GM12873 (cell line): ENCODE results near the gene HIBADH.

ENCODE experiments used
- CTCF ChIP-seq: IDR thresholded peaks from 2 replicates; pipeline ENCODE4 v1.5.1; 2012; ENCODE audit warnings: low read depth, mild to moderate bottlenecking, moderate library complexity, low read length, control low read depth; ENCODE audit not compliant: insufficient read depth; ENCODE audit errors: missing control alignments

HIBADH gene

GRCh38 chr7:27564881-27565482 is 97.7 kb downstream of the HIBADH start:
- no peak for TF ChIP-seq CTCF

GRCh38 chr7:27560706-27561235 is 101.9 kb downstream of the HIBADH start:
- TF ChIP-seq CTCF, result no peak

- no peak for TF ChIP-seq CTCF
Observed at GRCh38 chr7:27555670-27556069, 107.0 kb downstream of the HIBADH start.

- TF ChIP-seq CTCF, result no peak
Observed at GRCh38 chr7:27554826-27555225, 107.9 kb downstream of the HIBADH start.

- TF ChIP-seq CTCF, result no peak
Observed at GRCh38 chr7:27553273-27553672, 109.4 kb downstream of the HIBADH start.

GRCh38 chr7:27551803-27552400 is 110.8 kb downstream of the HIBADH start:
- TF ChIP-seq CTCF, result no peak

- no peak for TF ChIP-seq CTCF
Observed at GRCh38 chr7:27549606-27550005, 113.1 kb downstream of the HIBADH start.
